Right hindlimb (tissue), 1 donor: ENCODE data around the gene WDR35.
"Not testable (repeated sequence)": the region's sequence is repeated elsewhere in the genome, so short reads cannot be mapped to it uniquely, and the experiment has no call there.

Experiments
- DNase-seq: peaks from one replicate; pipeline ENCODE4 v3.0.0-alpha.2; 2018

WDR35 gene

GRCh38 chr2:19933351-19933981, 56.4 kb downstream of the WDR35 start:
- no peak for DNase-seq

DNA sequence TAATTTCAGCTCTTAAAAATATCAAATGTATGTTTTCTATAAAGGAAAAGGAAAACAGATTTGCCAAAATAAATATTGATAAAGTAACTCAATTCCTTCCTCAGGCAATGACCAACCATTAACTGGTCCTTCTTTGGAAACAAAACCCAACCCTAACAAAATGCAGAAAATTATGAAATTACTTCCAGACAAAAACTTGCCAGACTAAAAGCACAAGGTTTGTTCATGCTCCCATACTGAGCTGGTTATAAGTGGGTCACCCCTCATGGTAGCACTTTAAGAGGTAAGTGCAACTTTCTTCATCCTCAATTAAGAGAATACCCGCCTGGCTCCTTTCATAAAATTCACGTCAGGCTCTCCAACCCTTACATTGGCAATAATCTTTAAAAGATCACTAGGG, 57.0 kb downstream of the WDR35 start:
- no peak for DNase-seq

DNA sequence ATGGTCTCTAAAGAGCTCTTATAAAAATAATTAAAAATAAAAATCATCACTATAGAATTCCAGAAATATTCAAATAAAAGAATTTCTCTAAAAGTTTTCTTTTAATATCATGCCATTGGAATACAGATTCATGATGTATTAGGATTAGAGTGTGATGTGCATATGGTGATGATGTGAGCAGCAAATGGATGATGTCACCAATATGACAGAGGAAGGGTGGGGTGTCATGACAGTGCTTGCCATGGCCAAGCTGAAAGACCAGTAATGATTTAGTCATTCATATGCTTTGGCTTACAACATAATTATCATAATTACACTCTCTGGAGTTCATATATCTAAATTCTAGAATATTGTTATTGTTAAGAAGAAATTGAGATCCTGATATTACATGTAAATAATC, 60.7 kb downstream of the WDR35 start:
- DNase-seq, result no peak

DNA sequence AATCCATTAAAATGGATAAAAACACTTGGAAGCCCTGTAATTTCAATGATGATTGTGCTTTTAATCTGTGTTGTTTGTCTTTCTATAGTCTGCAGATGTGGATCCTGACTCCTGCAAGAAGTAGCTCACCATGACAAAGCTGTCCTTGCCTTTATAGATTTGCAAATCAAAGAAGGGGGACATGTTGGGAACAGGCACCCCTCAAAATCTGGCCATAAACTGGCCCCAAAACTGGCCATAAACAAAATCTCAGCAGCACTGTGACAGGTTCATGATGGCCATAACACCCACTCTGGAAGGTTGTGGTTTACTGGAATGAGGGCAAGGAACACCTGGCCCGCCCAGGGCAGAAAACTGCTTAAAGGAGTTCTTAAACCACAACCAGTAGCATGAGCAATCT, 62.1 kb downstream of the WDR35 start:
- DNase-seq, result not testable (repeated sequence)

GRCh38 chr2:19924526-19924925, 65.4 kb downstream of the WDR35 start:
- DNase-seq, result not testable (repeated sequence)

- DNase-seq, result not testable (repeated sequence)
Measured at GRCh38 chr2:19922188-19922587, 67.7 kb downstream of the WDR35 start.

GRCh38 chr2:19916385-19916950, 73.4 kb downstream of the WDR35 start:
- no peak for DNase-seq

- DNase-seq, result no peak
Measured at GRCh38 chr2:19914266-19914975, 75.5 kb downstream of the WDR35 start.

GRCh38 chr2:19911808-19912509, 77.9 kb downstream of the WDR35 start:
- DNase-seq, result no peak

GRCh38 chr2:19902216-19902740, 87.6 kb downstream of the WDR35 start:
- DNase-seq, result no peak

GRCh38 chr2:19901442-19902215, 88.3 kb downstream of the WDR35 start, which contains the start of gene TTC32:
Gene TTC32, minus strand, starts transcription at chr2:19901983. Its CDS starts 129 bp downstream, at chr2:19901854.
- peak; percentile 96 for DNase-seq

- DNase-seq, result no peak
Measured at GRCh38 chr2:19900931-19901441, 88.9 kb downstream of the WDR35 start.

DNA sequence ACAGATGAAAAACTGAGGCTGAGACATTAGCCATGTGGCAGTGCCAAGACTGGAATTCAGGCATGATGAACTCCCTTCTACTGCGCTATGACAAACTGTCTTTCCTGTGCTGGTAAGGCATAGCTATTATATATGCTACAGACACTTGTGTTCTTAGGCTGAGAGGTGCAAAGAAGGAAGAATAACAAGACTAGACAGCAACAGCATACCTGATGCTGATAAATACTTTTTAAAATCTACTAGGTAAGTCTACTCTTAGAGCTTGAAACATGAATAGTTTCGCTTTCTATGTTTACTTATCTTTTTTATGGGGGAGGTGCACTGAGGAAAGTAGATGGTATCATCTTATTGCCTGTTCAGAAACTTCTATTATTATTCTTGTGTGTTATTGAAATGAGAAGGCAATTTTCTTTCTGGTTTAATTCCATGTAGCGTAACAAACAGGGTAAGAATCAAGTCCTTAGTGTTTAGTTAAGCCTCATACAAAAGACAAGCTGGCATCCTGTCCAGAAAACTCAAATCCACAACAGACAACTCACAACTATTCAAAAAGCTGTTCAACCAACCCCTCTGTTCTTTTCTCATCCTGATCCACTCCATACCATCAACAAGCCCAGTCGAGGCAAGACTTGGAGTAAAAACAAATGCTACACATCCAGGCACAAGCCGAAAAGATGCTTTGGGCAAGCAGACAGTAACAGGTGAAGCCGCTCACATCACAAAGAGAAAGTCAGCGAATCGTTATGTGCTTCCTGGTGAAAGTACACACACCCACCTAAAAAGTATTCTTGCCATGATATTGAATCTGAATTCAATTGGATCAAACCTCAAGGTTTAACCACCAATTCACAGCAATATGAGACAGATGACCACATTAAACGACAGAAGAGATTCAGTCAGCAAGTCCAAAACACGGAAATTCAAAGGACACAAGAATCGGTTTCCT, 89.6 kb downstream of the WDR35 start:
- no peak for DNase-seq

DNA sequence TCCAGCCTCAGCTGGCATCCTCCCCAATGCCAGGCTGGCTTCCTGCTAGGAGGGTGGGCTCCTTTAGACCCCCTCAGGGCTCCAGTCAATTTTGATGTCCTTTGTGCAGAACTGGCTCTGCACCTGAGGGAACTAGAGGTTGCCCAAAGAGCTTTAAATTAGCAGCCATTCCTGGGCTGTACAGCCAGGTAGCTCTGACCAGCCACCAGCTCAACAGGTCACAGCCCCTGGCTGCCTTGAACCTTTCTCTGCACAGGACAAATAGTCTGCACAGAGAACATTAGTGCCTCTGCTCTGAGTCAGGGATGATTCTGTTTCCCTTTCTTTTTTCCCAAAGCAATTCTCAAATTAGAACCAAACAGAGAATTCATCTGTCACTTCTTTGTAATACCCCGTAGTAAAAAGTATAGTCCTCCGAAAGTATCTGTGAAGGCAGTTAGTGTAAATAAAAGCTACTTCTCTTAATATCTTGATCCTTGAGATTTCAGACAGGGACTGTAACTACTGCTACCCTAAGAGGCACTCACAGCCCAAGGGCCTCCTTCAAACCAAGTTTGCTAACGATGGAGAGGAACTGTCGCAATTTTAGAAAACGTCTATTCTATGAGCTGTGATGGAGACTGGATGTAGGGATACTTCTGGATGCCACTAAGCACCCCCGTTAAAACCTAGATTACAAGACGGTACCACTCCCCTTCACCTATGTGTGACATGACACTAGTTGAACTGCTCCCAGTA, 91.1 kb downstream of the WDR35 start:
- no peak for DNase-seq

- DNase-seq, result no peak
Measured at GRCh38 chr2:19897623-19898245, 92.2 kb downstream of the WDR35 start.

GRCh38 chr2:19895535-19895934, 94.4 kb downstream of the WDR35 start:
- no peak for DNase-seq

GRCh38 chr2:19894134-19894792, 95.6 kb downstream of the WDR35 start:
- no peak for DNase-seq

DNA sequence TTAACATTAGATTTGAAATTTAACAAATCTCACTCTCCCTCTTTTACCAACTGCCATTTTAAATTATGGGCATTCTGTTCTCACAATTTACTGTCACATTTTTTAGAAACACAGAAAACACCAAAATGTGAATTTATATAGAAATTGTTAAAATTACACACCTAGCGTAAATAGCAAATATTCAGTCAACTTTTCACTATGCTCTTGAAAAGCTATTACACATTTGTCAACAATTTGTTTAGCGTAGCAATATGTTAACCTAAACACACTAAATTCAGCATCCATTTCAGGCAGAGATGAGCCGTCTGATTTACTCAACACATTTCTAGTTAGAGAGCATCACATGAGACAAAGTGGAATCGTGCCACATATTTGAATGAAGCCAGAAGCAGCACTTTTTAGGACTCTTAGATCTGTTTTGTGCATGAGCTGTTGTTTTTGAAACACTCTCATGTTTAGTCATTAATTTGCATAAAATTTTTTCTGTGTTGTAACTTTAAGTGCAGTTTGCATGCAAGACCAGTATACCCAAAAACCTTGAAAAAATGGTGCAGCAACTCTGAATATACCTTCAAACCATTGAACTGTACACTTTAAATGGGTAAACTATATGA, 96.3 kb downstream of the WDR35 start:
- DNase-seq, result no peak

- not testable (repeated sequence) for DNase-seq
Measured at GRCh38 chr2:19891971-19892370, 97.9 kb downstream of the WDR35 start.
